PFSK-1 (cell line): ENCODE results near the gene SPAG6.

Experiments
- POLR2AphosphoS5 ChIP-seq: IDR thresholded peaks from 2 replicates; pipeline ENCODE4 v1.6.1; 2012; ENCODE audit warnings: low read depth, mild to moderate bottlenecking, control low read depth, low read length, moderate library complexity
- REST ChIP-seq, 2 experiments: IDR thresholded peaks; 2 replicates each; pipeline versions ENCODE4 v1.6.1 to v1.8.0; 2011 to 2012; ENCODE audit warnings: low read depth in 2 of 2, low read length in 2 of 2, control low read depth in 1 of 2, inconsistent platforms in 1 of 2, mild to moderate bottlenecking in 1 of 2, moderate library complexity in 1 of 2; ENCODE audit not compliant: insufficient read depth in 1 of 2
- SIN3A ChIP-seq: IDR thresholded peaks from 2 replicates; pipeline ENCODE4 v1.6.1; 2012; ENCODE audit warnings: mild to moderate bottlenecking, low read length, moderate library complexity, borderline replicate concordance; ENCODE audit not compliant: insufficient read depth
- TAF1 ChIP-seq: IDR thresholded peaks from 2 replicates; pipeline ENCODE4 v1.6.1; 2012; ENCODE audit warnings: low read length, control low read depth, borderline replicate concordance; ENCODE audit not compliant: insufficient read depth

DNA sequence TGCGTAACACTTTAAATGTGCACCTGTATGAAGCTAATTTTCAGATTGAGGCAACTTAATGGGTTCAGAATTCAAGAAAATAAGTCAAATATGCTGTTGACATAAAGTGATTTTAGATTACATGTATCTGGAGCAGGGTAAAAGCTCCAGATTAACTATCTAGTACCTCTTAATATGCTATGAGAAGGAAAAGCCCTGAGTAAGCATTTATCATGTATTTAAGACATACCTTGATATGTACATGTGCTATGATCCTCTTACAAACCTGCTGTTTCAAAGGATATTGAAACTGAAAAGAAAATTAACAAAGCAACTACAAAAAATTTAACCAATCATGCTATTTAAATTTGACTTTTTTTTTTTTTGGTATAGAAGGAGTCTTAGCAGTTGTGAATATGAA is 4.5 kb downstream of the SPAG6 start:
- no peak for TF ChIP-seq POLR2AphosphoS5
- no peak for TF ChIP-seq REST (IDR thresholded peaks at IDR 0.05; ENCODE audit: insufficient read depth in 1 of 2, low read depth in 2 of 2, low read length in 2 of 2)
- no peak for TF ChIP-seq SIN3A
- no peak for TF ChIP-seq TAF1
